ENCODE results near the gene DCAF8.

DCAF8 gene

GRCh38 chr1:160200786-160201185 lies 61.6 kb downstream of the DCAF8 start:
- H4K20me1 ChIP-seq (ENCODE audit: insufficient read depth, low read length): no peaks in the 10 kb centered on the region
- TF ChIP-seq CTCF (IDR thresholded peaks at IDR 0.05; ENCODE audit: low read length): no peak
- TF ChIP-seq EZH2 (IDR thresholded peaks at IDR 0.05; ENCODE audit: borderline replicate concordance, low read length): no peak

GRCh38 chr1:160197231-160197630 lies 65.1 kb downstream of the DCAF8 start:
- Histone ChIP-seq H3K36me3 (ENCODE audit: insufficient read depth, low read length) (no peaks in the 10 kb centered on the region), H2AFZ (ENCODE audit: low read length) (no peak overlapping the region), H3K4me1 (ENCODE audit: insufficient read depth, low read length, severe bottlenecking) (peaks cover 6% of the 10 kb centered on the region), H3K9ac (ENCODE audit: low read length) (no peak overlapping the region), H3K79me2 (ENCODE audit: insufficient read depth, low read length) (no peaks in the 10 kb centered on the region), H4K20me1 (ENCODE audit: insufficient read depth, low read length) (no peaks in the 10 kb centered on the region), H3K27me3 (ENCODE audit: insufficient read depth, low read length) (no peaks in the 10 kb centered on the region), H3K9me2 (ENCODE audit: low read depth, low read length) (no peaks in the 10 kb centered on the region), H3K9me3 (ENCODE audit: low read length) (no peaks in the 10 kb centered on the region), H3K4me2 (ENCODE audit: low read length) (no peak overlapping the region), H3K4me3 (ENCODE audit: low read depth, low read length, poor library complexity, severe bottlenecking) (no peak overlapping the region), H3F3A (ENCODE audit: insufficient read depth, low read length) (no peaks in the 10 kb centered on the region), H3K27ac (ENCODE audit: low read depth, low read length, poor library complexity, severe bottlenecking) (no peak overlapping the region)
- TF ChIP-seq EZH2 (IDR thresholded peaks at IDR 0.05; ENCODE audit: borderline replicate concordance, low read length) (no peak), CTCF (IDR thresholded peaks at IDR 0.05; ENCODE audit: low read length) (no peak)

More at GRCh38 chr1:160200786-160201185, 61.6 kb downstream of the DCAF8 start:
- H3K4me3 ChIP-seq (ENCODE audit: low read depth, low read length, poor library complexity, severe bottlenecking): no peak overlapping the region
- H3K4me2 ChIP-seq (ENCODE audit: low read length): no peak overlapping the region
- no peaks in the 10 kb centered on the region for H3K79me2 ChIP-seq (ENCODE audit: insufficient read depth, low read length)
- no peak overlapping the region for H3K27ac ChIP-seq (ENCODE audit: low read depth, low read length, poor library complexity, severe bottlenecking)
- no peaks in the 10 kb centered on the region for H3K36me3 ChIP-seq (ENCODE audit: insufficient read depth, low read length)
- peaks cover 14% of the 10 kb centered on the region for H3K4me1 ChIP-seq (ENCODE audit: insufficient read depth, low read length, severe bottlenecking)
- no peaks in the 10 kb centered on the region for H3K27me3 ChIP-seq (ENCODE audit: insufficient read depth, low read length)
- no peaks in the 10 kb centered on the region for H3K9me2 ChIP-seq (ENCODE audit: low read depth, low read length)
- H3K9ac ChIP-seq (ENCODE audit: low read length): no peak overlapping the region
- no peaks in the 10 kb centered on the region for H3F3A ChIP-seq (ENCODE audit: insufficient read depth, low read length)
- H3K9me3 ChIP-seq (ENCODE audit: low read length): no peaks in the 10 kb centered on the region
- H2AFZ ChIP-seq (ENCODE audit: low read length): no peak overlapping the region

GRCh38 chr1:160196143-160196542 lies 66.2 kb downstream of the DCAF8 start:
- H3K4me1 ChIP-seq (ENCODE audit: insufficient read depth, low read length, severe bottlenecking): peaks cover 6% of the 10 kb centered on the region
- H3K79me2 ChIP-seq (ENCODE audit: insufficient read depth, low read length): no peaks in the 10 kb centered on the region
- no peak overlapping the region for H3K27ac ChIP-seq (ENCODE audit: low read depth, low read length, poor library complexity, severe bottlenecking)
- H4K20me1 ChIP-seq (ENCODE audit: insufficient read depth, low read length): no peaks in the 10 kb centered on the region
- TF ChIP-seq EZH2 (IDR thresholded peaks at IDR 0.05; ENCODE audit: borderline replicate concordance, low read length) (no peak), CTCF (IDR thresholded peaks at IDR 0.05; ENCODE audit: low read length) (no peak)
- no peaks in the 10 kb centered on the region for H3K9me2 ChIP-seq (ENCODE audit: low read depth, low read length)
- H3K4me3 ChIP-seq (ENCODE audit: low read depth, low read length, poor library complexity, severe bottlenecking): no peak overlapping the region
- no peaks in the 10 kb centered on the region for H3K36me3 ChIP-seq (ENCODE audit: insufficient read depth, low read length)
- H3F3A ChIP-seq (ENCODE audit: insufficient read depth, low read length): no peaks in the 10 kb centered on the region
- H2AFZ ChIP-seq (ENCODE audit: low read length): no peak overlapping the region
- no peaks in the 10 kb centered on the region for H3K27me3 ChIP-seq (ENCODE audit: insufficient read depth, low read length)
- no peaks in the 10 kb centered on the region for H3K9me3 ChIP-seq (ENCODE audit: low read length)
- H3K9ac ChIP-seq (ENCODE audit: low read length): no peak overlapping the region
- no peak overlapping the region for H3K4me2 ChIP-seq (ENCODE audit: low read length)
